Caco-2 (cell line): ENCODE data around the gene B4GAT1. TPM values are rescaled to one million over a fixed set of nuclear protein-coding genes. Genes with fewer than 3 reads are reported as not detected.

Experiments
- BruUV-seq: library from RNA; stranded (reverse); fragments of 400-500 nt; replicated peaks from 2 replicates; lab custom pipeline; 2021; lab: Mats Ljungman, UMichigan
- CTCF ChIA-PET: fragments of 300-600 bp; sonication (Branson Sonifier 250); formaldehyde crosslinking; loops from one replicate; lab custom pipeline; 2022; ENCODE audit warnings: antibody characterized with exemption; lab: Charles Lee
- POLR2A ChIA-PET: fragments of 300-600 bp; sonication (Branson Sonifier 250); formaldehyde crosslinking; loops from one replicate; lab custom pipeline; 2022; ENCODE audit warnings: antibody characterized with exemption; lab: Charles Lee
- DNase-seq, 2 experiments: peaks; one replicate each; pipeline versions ENCODE4 v3.0.0 to v3.0.0-alpha.2; 2020 to 2022
- H3K27me3 ChIP-seq: replicated peaks from 2 replicates; pipeline ENCODE4 v1.6.0; 2011; ENCODE audit warnings: low read length; ENCODE audit not compliant: control insufficient read depth, insufficient read depth
- H3K36me3 ChIP-seq: 2 replicates; pipeline ENCODE4 v1.5.1; 2011; ENCODE audit warnings: low read length; ENCODE audit not compliant: control insufficient read depth, insufficient read depth
- H3K4me1 ChIP-seq: fragments of 250-450 bp; sonication (Bioruptor Pico); 2 replicates; pipeline ENCODE4 v1.5.1; 2020; ENCODE audit warnings: mild to moderate bottlenecking
- H3K4me3 ChIP-seq: 2 replicates; pipeline ENCODE4 v1.5.1; 2011; ENCODE audit warnings: low read depth, mild to moderate bottlenecking, control low read depth, low read length
- H3K9me3 ChIP-seq: fragments of 250-450 bp; sonication (Bioruptor Pico); 2 replicates; pipeline ENCODE4 v1.5.1; 2020; ENCODE audit warnings: mild to moderate bottlenecking, moderate library complexity
- H3K27ac Mint-ChIP-seq: one replicate; pipeline ENCODE4 v1.8.0; 2022; ENCODE audit warnings: mixed read lengths; ENCODE audit not compliant: unreplicated experiment
- H3K27me3 Mint-ChIP-seq: one replicate; pipeline ENCODE4 v1.8.0; 2022; ENCODE audit warnings: mixed read lengths; ENCODE audit not compliant: insufficient read depth, unreplicated experiment
- H3K36me3 Mint-ChIP-seq: one replicate; pipeline ENCODE4 v1.8.0; 2022; ENCODE audit warnings: mild to moderate bottlenecking, mixed read lengths; ENCODE audit not compliant: insufficient read depth, unreplicated experiment
- H3K4me1 Mint-ChIP-seq: one replicate; pipeline ENCODE4 v1.8.0; 2022; ENCODE audit warnings: low read depth, mixed read lengths; ENCODE audit not compliant: unreplicated experiment
- H3K4me3 Mint-ChIP-seq: one replicate; pipeline ENCODE4 v1.8.0; 2022; ENCODE audit warnings: mild to moderate bottlenecking, moderate library complexity, mixed read lengths; ENCODE audit not compliant: unreplicated experiment
- H3K9me3 Mint-ChIP-seq: one replicate; pipeline ENCODE4 v1.8.0; 2022; ENCODE audit warnings: mixed read lengths; ENCODE audit not compliant: unreplicated experiment
- CTCF ChIP-seq, 2 experiments: fragments of 200-600 bp in 1 of 2; IDR thresholded peaks; 1 replicate in 1 of 2; 2 replicates in 1 of 2; pipeline versions ENCODE4 v1.5.1 to v1.8.0; 2011 to 2022; ENCODE audit warnings: antibody characterized with exemption in 1 of 2, control low read depth in 1 of 2, inconsistent platforms in 1 of 2, low read depth in 1 of 2, low read length in 1 of 2, mild to moderate bottlenecking in 1 of 2, moderate library complexity in 1 of 2; ENCODE audit not compliant: insufficient read depth in 1 of 2, severe bottlenecking in 1 of 2, unreplicated experiment in 1 of 2
- intact Hi-C: fragments of 100-400 bp; cut with micrococcal nuclease; formaldehyde crosslinking; loops from one replicate; pipeline ENCODE4 v1.10.0; 2022; ENCODE audit not compliant: unreplicated experiment
- total RNA-seq: library from RNA; stranded (reverse); gene quantifications from 2 replicates; pipeline ENCODE4 v1.2.3, GENCODE V29; 2022

Gene B4GAT1
- total RNA-seq, 1 experiment from 2014 or later, result 23.0 TPM

GRCh38 chr11:66299186-66299585 is 48.2 kb downstream of the B4GAT1 start:
- Mint-ChIP-seq H3K36me3 (peaks cover 5% of the 10 kb centered on the region), H3K27ac (no peak overlapping the region), H3K9me3 (no peaks in the 10 kb centered on the region), H3K4me1 (no peaks in the 10 kb centered on the region), H3K27me3 (no peaks in the 10 kb centered on the region), H3K4me3 (no peak overlapping the region)
- CTCF ChIA-PET, result no interaction called here
- Histone ChIP-seq H3K4me1 (no peaks in the 10 kb centered on the region), H3K4me3 (no peak overlapping the region), H3K9me3 (no peaks in the 10 kb centered on the region), H3K27me3 (no peaks in the 10 kb centered on the region), H3K36me3 (no peaks in the 10 kb centered on the region)
- intact Hi-C loops, result no loop called here
- no TSS peak for BruUV-seq
- no peak for TF ChIP-seq CTCF (IDR thresholded peaks at IDR 0.05; ENCODE audit: insufficient read depth in 1 of 2, low read depth in 1 of 2, low read length in 1 of 2, severe bottlenecking in 1 of 2, unreplicated experiment in 1 of 2)
- POLR2A ChIA-PET, result no interaction called here
- no peak for DNase-seq

GRCh38 chr11:66297610-66298009 is 49.8 kb downstream of the B4GAT1 start:
- Mint-ChIP-seq H3K4me3 (no peak overlapping the region), H3K27me3 (peaks cover 3% of the 10 kb centered on the region), H3K36me3 (peaks cover 6% of the 10 kb centered on the region), H3K9me3 (no peaks in the 10 kb centered on the region), H3K4me1 (peaks cover 5% of the 10 kb centered on the region), H3K27ac (no peak overlapping the region)
- intact Hi-C loops, result no loop called here
- POLR2A ChIA-PET, result interaction anchor here (0.7 kb wide), 1 partner anchor 8 kb away, joined by 3 read pairs; the partner anchor contains the start of gene YIF1A
- DNase-seq, result no peak
- no peak overlapping the region for H3K4me3 ChIP-seq
- H3K36me3 ChIP-seq, result no peaks in the 10 kb centered on the region
- H3K27me3 ChIP-seq, result no peaks in the 10 kb centered on the region; the same call in 1 of the 2 replicates
- TF ChIP-seq CTCF (IDR thresholded peaks at IDR 0.05; ENCODE audit: insufficient read depth in 1 of 2, low read depth in 1 of 2, low read length in 1 of 2, severe bottlenecking in 1 of 2, unreplicated experiment in 1 of 2), result no peak
- H3K9me3 ChIP-seq, result no peaks in the 10 kb centered on the region
- H3K4me1 ChIP-seq, result no peaks in the 10 kb centered on the region
- CTCF ChIA-PET, result interaction anchor here (1.9 kb wide), 1 partner anchor 15 kb away, joined by 5 read pairs; no protein-coding TSS in a partner anchor
- no TSS peak for BruUV-seq

Other genes starting within 250 kb of the B4GAT1 start
- gene KLC2, start 89.9 kb downstream of the B4GAT1 start, total RNA-seq, result 49.5 and 53.1 TPM in 2 replicates
- gene RAB1B, start 79.0 kb downstream of the B4GAT1 start, total RNA-seq, result 128 and 132 TPM in 2 replicates
- gene CNIH2, start 69.5 kb downstream of the B4GAT1 start, total RNA-seq, result 4.9 and 6.1 TPM in 2 replicates
- gene YIF1A, start 58.5 kb downstream of the B4GAT1 start, total RNA-seq, result 140 and 159 TPM in 2 replicates
- 0.68 and 0.88 TPM in 2 replicates for gene TMEM151A, start 55.7 kb downstream of the B4GAT1 start, total RNA-seq
- gene CD248, start 30.6 kb downstream of the B4GAT1 start, total RNA-seq, result 0.27 TPM in 1 of 2 replicates, not detected in the other
- 11.7 and 12.7 TPM in 2 replicates for gene RIN1, start 11.2 kb downstream of the B4GAT1 start, total RNA-seq
- 58.1 and 58.2 TPM in 2 replicates for gene BRMS1, start 2.5 kb downstream of the B4GAT1 start, total RNA-seq
- 30.3 and 32.0 TPM in 2 replicates for gene SLC29A2, start 24.1 kb upstream of the B4GAT1 start, total RNA-seq
- gene NPAS4, start 73.4 kb upstream of the B4GAT1 start, total RNA-seq, result not detected in 2 replicates
- gene MRPL11, start 91.2 kb upstream of the B4GAT1 start, total RNA-seq, result 201 and 206 TPM in 2 replicates
- gene PELI3, start 119.3 kb upstream of the B4GAT1 start, total RNA-seq, result 21.0 and 21.1 TPM in 2 replicates
- 106 TPM in 2 replicates for gene DPP3, start 132.8 kb upstream of the B4GAT1 start, total RNA-seq
- gene BBS1, start 163.0 kb upstream of the B4GAT1 start, total RNA-seq, result 47.1 and 50.0 TPM in 2 replicates
- gene ZDHHC24, start 198.4 kb upstream of the B4GAT1 start, total RNA-seq, result 25.1 and 26.9 TPM in 2 replicates
- gene ACTN3, start 199.3 kb upstream of the B4GAT1 start, total RNA-seq, result 0.16 TPM in 1 of 2 replicates, not detected in the other
- gene CTSF, start 221.0 kb upstream of the B4GAT1 start, total RNA-seq, result not detected in 2 replicates
- 1.0 TPM in 2 replicates for gene CCDC87, start 245.4 kb upstream of the B4GAT1 start, total RNA-seq
- gene CCS, start 245.6 kb upstream of the B4GAT1 start, total RNA-seq, result 52.9 and 54.0 TPM in 2 replicates